Psoas muscle (tissue), 8 donors: ENCODE results near the gene STK36. TPM values are rescaled to one million over a fixed set of nuclear protein-coding genes. Genes with fewer than 3 reads are reported as not detected.

Experiments used
- ATAC-seq, 4 donors: fragments of 200-7000 bp; cut with Tn5 transposase; one replicate each; pipeline ENCODE4 v1.9.1; 2020; ENCODE audit warnings: moderate library complexity in 3 of 4, mild to moderate bottlenecking in 2 of 4
- DNase-seq, 2 donors: peaks; one replicate each; pipeline ENCODE4 v3.0.0-alpha.2; 2020
- H3K27ac ChIP-seq: fragments of 200-600 bp; one replicate; pipeline ENCODE4 v1.8.0; 2022
- H3K27me3 ChIP-seq, 3 donors: fragments of 200-600 bp in 1 of 3; one replicate each; pipeline versions ENCODE4 v1.6.1 to v1.8.0; 2013 to 2022; ENCODE audit warnings: low read length in 2 of 3, mild to moderate bottlenecking in 2 of 3, moderate library complexity in 1 of 3; ENCODE audit not compliant: insufficient read depth in 3 of 3
- H3K36me3 ChIP-seq, 2 donors: fragments of 200-600 bp in 1 of 2; one replicate each; pipeline versions ENCODE4 v1.6.1 to v1.8.0; 2013 to 2022; ENCODE audit warnings: low read depth in 1 of 2, mild to moderate bottlenecking in 1 of 2, moderate library complexity in 1 of 2; ENCODE audit not compliant: insufficient read depth in 1 of 2
- H3K4me1 ChIP-seq: fragments of 200-600 bp; one replicate; pipeline ENCODE4 v1.8.0; 2022
- H3K4me3 ChIP-seq: fragments of 200-600 bp; one replicate; pipeline ENCODE4 v1.8.0; 2022; ENCODE audit warnings: mild to moderate bottlenecking
- H3K9me3 ChIP-seq: fragments of 200-600 bp; one replicate; pipeline ENCODE4 v1.8.0; 2022
- WGBS, 3 donors: extraction: QIAGEN DNeasy Blood & Tissue Kit; methylation state at CpG; one replicate each; pipeline versions ENCODE4 v1.1.6 to v1.1.7; 2013; 5-methylcytosine and 5-hydroxymethylcytosine counted together
- intact Hi-C, 2 donors: fragments of 100-400 bp; cut with DNase I; formaldehyde crosslinking; loops; one replicate each; pipeline versions ENCODE4 v1.11.0 to v1.14.2; 2022
- polyA plus RNA-seq, 3 donors: library from polyadenylated mRNA; stranded (reverse); fragments of 200-250 nt; gene quantifications; one replicate each; pipeline ENCODE4 v1.2.3, GENCODE V29; 2013
- total RNA-seq, 4 donors: library from RNA; stranded (reverse); fragmentation: NEBNext Ultra II Directional in 2 of 4; extraction: Animal tissue kit (Norgen Biotek cat#: 25700) in 2 of 4; gene quantifications; one replicate each; pipeline versions ENCODE4 v1.2.1 to v1.2.4, GENCODE V29; 2021 to 2023
- TF ChIP-seq, protein P1 (sequence below): fragments of 200-600 bp; IDR thresholded peaks from one replicate; pipeline ENCODE4 v1.8.0; 2022; ENCODE audit warnings: antibody characterized with exemption
- donor health status: healthy with polysubstance abuse.
- donor health status: DM: no; HTN: no; CAD: no; lungs with moderate emphysema.
- donor health status: Bipolar disorder and iron deficiency.
- donor health status: healthy.
- donor health status: DM: yes; HTN: yes; CAD: no.
- donor health status: DM: no; HTN: no; CAD: no.
- donor health status: DM: no; HTN: no; CAD: no.
- donor health status: DM: yes; HTN: yes; CAD: no.

Gene STK36
- total and polyA plus RNA-seq, 7 donors = 3.7 to 11.3 (median 7.3) TPM

DNA sequence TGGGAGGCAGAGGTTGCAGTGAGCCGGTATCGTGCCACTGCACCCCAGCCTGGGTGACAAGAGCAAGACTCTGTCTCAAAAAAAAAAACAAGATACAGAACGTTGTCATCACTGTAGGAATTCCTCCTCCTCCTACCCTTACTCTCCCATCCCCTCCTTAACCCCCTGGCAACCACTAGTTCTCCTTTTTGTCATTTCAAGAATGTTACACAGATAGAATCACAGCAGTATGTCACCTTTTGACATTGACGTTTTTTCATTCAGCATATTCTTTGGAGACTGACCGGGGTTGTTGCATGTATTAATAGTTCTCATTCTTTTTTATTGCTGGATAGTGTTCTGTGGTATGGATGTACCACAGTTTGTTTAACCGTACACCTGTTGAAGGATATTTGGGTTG is 71.2 kb downstream of the STK36 start:
- Histone ChIP-seq H3K9me3 (no peaks in the 10 kb centered on the region), H3K27ac (no peak overlapping the region), H3K4me1 (peaks cover 12% of the 10 kb centered on the region), H3K4me3 (no peak overlapping the region), H3K27me3 (no peaks in the 10 kb centered on the region), H3K36me3 (peaks cover 14 to 72% of the 10 kb centered on the region in 2 donors)
- 50 to 70% (median 51%) methylated on average over 6 of the region's 6 CpGs for WGBS, 3 donors
- TF ChIP-seq, protein P1, sequence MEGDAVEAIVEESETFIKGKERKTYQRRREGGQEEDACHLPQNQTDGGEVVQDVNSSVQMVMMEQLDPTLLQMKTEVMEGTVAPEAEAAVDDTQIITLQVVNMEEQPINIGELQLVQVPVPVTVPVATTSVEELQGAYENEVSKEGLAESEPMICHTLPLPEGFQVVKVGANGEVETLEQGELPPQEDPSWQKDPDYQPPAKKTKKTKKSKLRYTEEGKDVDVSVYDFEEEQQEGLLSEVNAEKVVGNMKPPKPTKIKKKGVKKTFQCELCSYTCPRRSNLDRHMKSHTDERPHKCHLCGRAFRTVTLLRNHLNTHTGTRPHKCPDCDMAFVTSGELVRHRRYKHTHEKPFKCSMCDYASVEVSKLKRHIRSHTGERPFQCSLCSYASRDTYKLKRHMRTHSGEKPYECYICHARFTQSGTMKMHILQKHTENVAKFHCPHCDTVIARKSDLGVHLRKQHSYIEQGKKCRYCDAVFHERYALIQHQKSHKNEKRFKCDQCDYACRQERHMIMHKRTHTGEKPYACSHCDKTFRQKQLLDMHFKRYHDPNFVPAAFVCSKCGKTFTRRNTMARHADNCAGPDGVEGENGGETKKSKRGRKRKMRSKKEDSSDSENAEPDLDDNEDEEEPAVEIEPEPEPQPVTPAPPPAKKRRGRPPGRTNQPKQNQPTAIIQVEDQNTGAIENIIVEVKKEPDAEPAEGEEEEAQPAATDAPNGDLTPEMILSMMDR = no peak
- DNase-seq (no peak), ATAC-seq (no peak)
- intact Hi-C loops = no loop called here

DNA sequence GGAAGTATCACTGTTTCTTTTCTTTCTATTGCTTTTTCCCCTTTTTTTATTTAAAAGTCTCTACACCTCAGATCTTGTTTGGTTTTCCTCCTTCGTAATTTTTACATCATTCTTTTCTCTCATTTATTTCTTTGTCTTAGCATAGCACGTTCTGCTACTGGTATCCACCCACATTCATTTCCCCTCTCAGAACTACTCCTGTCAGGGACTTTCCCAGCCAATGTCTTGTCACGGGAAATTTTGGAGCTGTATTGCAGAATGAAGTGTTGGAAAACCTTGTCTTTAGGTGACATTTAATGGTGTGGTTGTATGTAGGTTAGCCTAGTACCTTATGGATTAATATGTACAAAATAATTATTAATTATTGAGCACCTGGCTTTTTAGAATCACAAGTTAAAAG is 72.7 kb downstream of the STK36 start:
- Histone ChIP-seq H3K36me3 (peaks cover 20 to 72% of the 10 kb centered on the region in 2 donors), H3K4me1 (peaks cover 12% of the 10 kb centered on the region), H3K4me3 (no peak overlapping the region), H3K27me3 (no peaks in the 10 kb centered on the region), H3K9me3 (no peaks in the 10 kb centered on the region), H3K27ac (no peak overlapping the region)
- no peak for DNase-seq
- no peak for ATAC-seq
- intact Hi-C loops = no loop called here
- 64 to 70% (median 66%) methylated on average over 3 of the region's 3 CpGs for WGBS, 3 donors
- TF ChIP-seq, protein P1 = no peak

DNA sequence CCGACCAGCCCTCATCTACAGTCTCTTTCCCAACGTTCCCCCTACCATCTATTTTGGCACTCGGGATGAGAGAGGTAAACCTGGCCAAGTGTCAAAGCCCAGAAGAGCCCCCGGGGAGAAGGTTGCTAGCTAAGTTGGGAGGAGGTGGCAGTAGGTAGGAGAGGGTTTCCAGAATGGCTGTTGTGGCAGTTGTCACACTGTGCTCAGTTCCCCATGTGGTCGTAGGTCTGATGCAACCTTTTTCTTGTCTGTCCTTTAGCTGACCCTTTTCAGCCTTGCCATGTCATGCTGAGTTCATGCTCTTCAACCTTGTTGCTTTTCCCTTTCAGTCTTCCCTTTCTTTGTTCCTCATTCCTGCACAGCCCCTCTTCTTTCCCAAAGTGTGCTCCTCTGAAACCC is 73.3 kb downstream of the STK36 start:
- ATAC-seq = peak; percentile 46 to 60 (median 53)
- no peaks in the 10 kb centered on the region for H3K9me3 ChIP-seq
- intact Hi-C loops = no loop called here
- TF ChIP-seq, protein P1 = no peak
- no peak overlapping the region for H3K4me3 ChIP-seq
- DNase-seq = no peak
- no peak overlapping the region for H3K27ac ChIP-seq
- H3K36me3 ChIP-seq = peaks cover 19 to 72% of the 10 kb centered on the region in 2 donors
- H3K27me3 ChIP-seq = no peaks in the 10 kb centered on the region
- WGBS, 3 donors = 62 to 82% (median 65%) methylated on average over 5 of the region's 5 CpGs
- peaks cover 12% of the 10 kb centered on the region for H3K4me1 ChIP-seq

DNA sequence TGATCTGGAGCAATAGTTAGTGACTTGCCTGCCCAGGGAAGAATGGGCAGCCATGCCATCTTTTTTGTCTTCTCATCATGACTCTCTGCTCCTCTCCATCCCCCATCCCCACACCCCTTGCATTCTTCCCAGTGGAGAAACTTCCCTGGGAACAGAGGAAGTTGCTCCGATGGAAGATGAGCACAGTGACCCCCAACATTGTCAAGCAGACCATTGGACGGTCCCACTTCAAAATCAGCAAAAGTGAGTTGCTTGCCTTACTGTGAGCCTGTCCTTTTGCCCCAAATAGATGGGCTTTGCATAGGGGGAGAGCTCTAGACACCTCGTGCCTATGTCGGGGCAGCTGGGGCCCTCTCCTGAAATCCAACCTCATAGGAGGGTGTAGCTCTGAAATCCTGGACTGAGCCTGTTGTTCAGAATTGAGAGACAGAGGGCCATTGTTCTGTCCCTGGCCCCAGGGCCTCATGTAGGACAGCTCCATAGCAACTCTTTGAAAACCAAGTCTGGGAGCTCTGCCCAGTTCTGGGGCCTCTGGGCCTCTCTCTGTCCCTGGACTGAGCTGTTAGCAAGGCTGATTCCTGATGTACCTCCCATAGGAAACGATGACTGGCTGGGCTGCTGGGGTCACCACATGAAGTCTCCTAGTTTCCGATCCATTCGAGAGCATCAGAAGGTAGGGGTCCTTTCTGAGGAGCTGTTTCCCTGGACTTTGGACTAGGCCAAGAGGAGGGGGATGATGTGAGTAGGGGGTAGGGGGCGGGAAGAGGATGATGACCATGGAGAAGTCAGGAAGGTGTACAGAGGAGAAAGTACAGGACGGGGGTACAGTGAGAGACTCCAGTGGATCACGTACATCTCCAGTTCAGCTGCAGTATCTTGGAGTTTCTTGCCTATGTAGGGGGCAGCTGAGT is 73.9 kb downstream of the STK36 start:
- intact Hi-C loops = no loop called here
- ATAC-seq = peak in 1 of 4 donors; percentile 19
- Histone ChIP-seq H3K4me1 (peaks cover 12% of the 10 kb centered on the region), H3K4me3 (no peak overlapping the region), H3K9me3 (no peaks in the 10 kb centered on the region), H3K27me3 (no peaks in the 10 kb centered on the region), H3K36me3 (peaks cover 18 to 72% of the 10 kb centered on the region in 2 donors), H3K27ac (no peak overlapping the region)
- TF ChIP-seq, protein P1 = no peak
- 65 to 67% (median 66%) methylated on average over 10 of the region's 10 CpGs for WGBS, 3 donors
- no peak for DNase-seq
